Measurements from ENCODE around the gene PRDM13. TPM values are rescaled to one million over a fixed set of nuclear protein-coding genes. Genes with fewer than 3 reads are reported as not detected.

The PRDM13 gene
- total RNA-seq, 1 donor from 2014 or later = not detected

DNA sequence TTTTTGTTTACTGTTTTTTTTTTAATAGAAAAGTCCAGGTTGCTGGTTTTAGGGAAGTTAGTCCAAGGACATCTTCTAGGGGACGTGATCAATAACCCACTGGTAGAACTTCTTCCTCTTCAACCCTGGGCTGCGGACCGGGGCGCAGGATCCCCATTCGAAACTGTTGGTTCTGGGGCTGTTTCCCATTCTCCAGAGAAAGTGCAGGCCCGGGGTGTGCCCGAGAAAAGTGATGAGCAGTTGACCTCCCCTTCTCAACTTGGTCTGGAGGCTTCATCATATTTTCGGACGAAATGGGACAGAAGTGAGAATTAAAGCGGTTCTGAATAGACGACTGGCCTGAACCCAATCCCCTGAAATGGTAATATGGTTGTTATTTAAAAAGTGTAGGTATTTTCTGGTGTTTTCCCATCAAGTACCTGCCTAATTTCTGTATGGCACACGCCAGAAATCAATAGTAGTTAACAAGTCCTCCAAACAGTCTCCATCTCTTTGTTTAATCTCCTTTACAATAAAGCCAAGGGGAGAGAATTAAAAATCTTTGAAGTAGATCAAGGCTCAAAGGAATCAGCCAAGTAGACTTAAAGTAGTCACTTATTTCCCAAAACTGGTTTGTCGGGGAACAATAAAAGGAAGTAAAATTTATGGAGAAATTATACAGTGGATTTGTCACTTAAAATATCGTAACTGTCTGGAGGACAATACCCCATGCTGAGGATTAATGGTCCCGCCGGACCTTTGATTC, 550 bp upstream of the PRDM13 start:
- TF ChIP-seq EZH2 (IDR thresholded peaks at IDR 0.05; ENCODE audit: insufficient read depth, low read length) = no peak
- TF ChIP-seq, protein P1, sequence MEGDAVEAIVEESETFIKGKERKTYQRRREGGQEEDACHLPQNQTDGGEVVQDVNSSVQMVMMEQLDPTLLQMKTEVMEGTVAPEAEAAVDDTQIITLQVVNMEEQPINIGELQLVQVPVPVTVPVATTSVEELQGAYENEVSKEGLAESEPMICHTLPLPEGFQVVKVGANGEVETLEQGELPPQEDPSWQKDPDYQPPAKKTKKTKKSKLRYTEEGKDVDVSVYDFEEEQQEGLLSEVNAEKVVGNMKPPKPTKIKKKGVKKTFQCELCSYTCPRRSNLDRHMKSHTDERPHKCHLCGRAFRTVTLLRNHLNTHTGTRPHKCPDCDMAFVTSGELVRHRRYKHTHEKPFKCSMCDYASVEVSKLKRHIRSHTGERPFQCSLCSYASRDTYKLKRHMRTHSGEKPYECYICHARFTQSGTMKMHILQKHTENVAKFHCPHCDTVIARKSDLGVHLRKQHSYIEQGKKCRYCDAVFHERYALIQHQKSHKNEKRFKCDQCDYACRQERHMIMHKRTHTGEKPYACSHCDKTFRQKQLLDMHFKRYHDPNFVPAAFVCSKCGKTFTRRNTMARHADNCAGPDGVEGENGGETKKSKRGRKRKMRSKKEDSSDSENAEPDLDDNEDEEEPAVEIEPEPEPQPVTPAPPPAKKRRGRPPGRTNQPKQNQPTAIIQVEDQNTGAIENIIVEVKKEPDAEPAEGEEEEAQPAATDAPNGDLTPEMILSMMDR (IDR thresholded peaks at IDR 0.05; ENCODE audit: insufficient read depth, low read depth, low read length) = no peak
- H3K27me3 Mint-ChIP-seq (ENCODE audit: low read depth, unreplicated experiment) = peaks cover 87% of the 10 kb centered on the region

DNA sequence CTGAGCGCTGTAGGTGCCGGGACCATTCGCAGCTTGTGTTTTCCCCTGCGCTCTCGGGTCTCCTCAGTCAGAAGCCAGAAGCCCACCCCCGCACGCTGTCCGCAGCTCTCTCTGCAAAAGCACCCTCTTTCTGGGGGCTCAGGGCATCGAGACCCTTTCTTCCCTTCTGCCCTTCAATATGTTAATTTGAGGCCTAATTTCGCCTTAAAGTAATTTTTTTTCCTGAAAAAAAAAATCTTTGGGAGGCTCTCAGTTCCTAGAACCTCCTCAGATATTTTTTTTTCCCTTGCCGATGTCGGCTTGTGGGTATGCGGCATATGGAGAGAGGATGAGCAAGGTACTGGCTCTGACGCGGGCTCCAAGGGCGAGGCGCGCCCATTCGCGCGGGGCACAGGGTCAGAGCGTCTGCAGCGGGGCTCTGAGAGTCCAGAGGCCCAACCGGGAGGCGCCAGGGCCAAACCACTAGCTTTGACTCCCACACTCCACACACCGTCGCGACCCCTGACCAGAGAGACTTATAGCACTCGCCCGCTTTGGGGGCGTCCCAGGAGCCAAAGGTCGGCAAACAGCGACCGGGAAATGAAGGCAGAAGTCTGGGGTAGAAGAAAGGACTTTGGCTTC, 893 bp downstream of the PRDM13 start:
- H4K20me1 ChIP-seq (ENCODE audit: insufficient read depth, low read length) = no peaks in the 10 kb centered on the region
- H3K79me2 ChIP-seq (ENCODE audit: insufficient read depth, low read length) = no peaks in the 10 kb centered on the region
- H3K9me3 Mint-ChIP-seq (ENCODE audit: unreplicated experiment) = peaks cover 6% of the 10 kb centered on the region
- no peaks in the 10 kb centered on the region for H3K4me1 Mint-ChIP-seq (ENCODE audit: low read depth, unreplicated experiment)
- no peak overlapping the region for H3K27ac Mint-ChIP-seq (ENCODE audit: unreplicated experiment)
- H3K4me1 ChIP-seq (ENCODE audit: insufficient read depth, low read length) = peaks cover 4% of the 10 kb centered on the region
- H3K4me2 ChIP-seq (ENCODE audit: low read length) = no peak overlapping the region
- H3K36me3 ChIP-seq (ENCODE audit: insufficient read depth, low read length) = no peaks in the 10 kb centered on the region
- no peak overlapping the region for H3K27ac ChIP-seq (ENCODE audit: low read depth, low read length)
- peaks cover 98% of the 10 kb centered on the region for H3K27me3 ChIP-seq (ENCODE audit: insufficient read depth, low read length)
- H3K4me3 Mint-ChIP-seq (ENCODE audit: unreplicated experiment) = no peak overlapping the region
- no peak overlapping the region for H3K4me3 ChIP-seq (ENCODE audit: insufficient read depth, low read depth, low read length)
- no peak for FAIRE-seq
- H3K9me3 ChIP-seq (ENCODE audit: insufficient read depth, low read depth, low read length) = peaks cover 14% of the 10 kb centered on the region
- TF ChIP-seq, protein P1 (IDR thresholded peaks at IDR 0.05; ENCODE audit: insufficient read depth, low read depth, low read length) = no peak
- TF ChIP-seq EZH2 (IDR thresholded peaks at IDR 0.05; ENCODE audit: insufficient read depth, low read length) = no peak
- H3K9ac ChIP-seq (ENCODE audit: low read length) = no peak overlapping the region
- peaks cover 87% of the 10 kb centered on the region for H3K27me3 Mint-ChIP-seq (ENCODE audit: low read depth, unreplicated experiment)
- H2AFZ ChIP-seq (ENCODE audit: low read depth, low read length) = no peak overlapping the region
- DNase-seq (ENCODE audit: low read depth) = no peak
- no peaks in the 10 kb centered on the region for H3K36me3 Mint-ChIP-seq (ENCODE audit: low read depth, unreplicated experiment)

More for the DNA sequence above, 550 bp upstream of the PRDM13 start:
- H3K27ac Mint-ChIP-seq (ENCODE audit: unreplicated experiment) = no peak overlapping the region
- Histone ChIP-seq H3K79me2 (ENCODE audit: insufficient read depth, low read length) (no peaks in the 10 kb centered on the region), H2AFZ (ENCODE audit: low read depth, low read length) (no peak overlapping the region), H3K4me3 (ENCODE audit: insufficient read depth, low read depth, low read length) (no peak overlapping the region), H3K9me3 (ENCODE audit: insufficient read depth, low read depth, low read length) (peaks cover 14% of the 10 kb centered on the region), H3K4me2 (ENCODE audit: low read length) (no peak overlapping the region), H3K27me3 (ENCODE audit: insufficient read depth, low read length) (peaks cover 99% of the 10 kb centered on the region), H3K36me3 (ENCODE audit: insufficient read depth, low read length) (no peaks in the 10 kb centered on the region), H3K9ac (ENCODE audit: low read length) (no peak overlapping the region), H3K4me1 (ENCODE audit: insufficient read depth, low read length) (peaks cover 4% of the 10 kb centered on the region), H3K27ac (ENCODE audit: low read depth, low read length) (no peak overlapping the region), H4K20me1 (ENCODE audit: insufficient read depth, low read length) (no peaks in the 10 kb centered on the region)
- peaks cover 6% of the 10 kb centered on the region for H3K9me3 Mint-ChIP-seq (ENCODE audit: unreplicated experiment)
- no peaks in the 10 kb centered on the region for H3K4me1 Mint-ChIP-seq (ENCODE audit: low read depth, unreplicated experiment)
- no peak overlapping the region for H3K4me3 Mint-ChIP-seq (ENCODE audit: unreplicated experiment)
- H3K36me3 Mint-ChIP-seq (ENCODE audit: low read depth, unreplicated experiment) = no peaks in the 10 kb centered on the region
- DNase-seq (ENCODE audit: low read depth) = no peak
- no peak for FAIRE-seq

All from astrocyte (in vitro differentiated cells and primary cell).